ENCODE results near the gene SLC12A9.
"Not testable (repeated sequence)": the region's sequence is repeated elsewhere in the genome, so short reads cannot be mapped to it uniquely, and the experiment has no call there.

Gene SLC12A9

DNA sequence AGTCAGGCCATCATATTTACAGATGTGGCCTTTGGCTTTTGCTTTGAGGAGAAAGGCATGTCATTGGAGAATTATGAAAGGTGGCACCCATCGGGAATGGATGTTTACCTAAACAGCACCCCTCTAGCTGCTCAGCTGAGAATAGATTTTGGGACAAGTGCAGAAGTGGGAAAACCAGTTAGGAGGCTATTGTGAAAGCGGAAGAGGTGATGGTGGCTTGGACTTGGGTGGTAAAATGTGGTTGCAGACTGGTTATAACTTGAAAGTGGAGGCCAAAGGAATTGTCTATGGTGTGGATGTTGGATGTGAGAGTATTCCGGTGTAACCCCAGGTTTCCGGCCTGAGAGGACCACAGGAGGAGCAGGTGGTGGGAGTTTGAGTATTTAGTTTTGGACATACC lies 5.2 kb upstream of the SLC12A9 start:
- no peak overlapping the region for H2BK15ac ChIP-seq (ENCODE audit: low read depth, poor library complexity, severe bottlenecking)
- no peak overlapping the region for H4K91ac ChIP-seq (ENCODE audit: low read length)
- H2BK5ac ChIP-seq (ENCODE audit: low read depth, low read length, poor library complexity, severe bottlenecking), result no peak overlapping the region
- no peak overlapping the region for H2AK5ac ChIP-seq (ENCODE audit: low read length, severe bottlenecking)
- H3K18ac ChIP-seq (ENCODE audit: low read depth in 1 of 2, low read length in 2 of 2), result no peak overlapping the region
- H4K8ac ChIP-seq (ENCODE audit: low read length), result no peak overlapping the region
- no peak overlapping the region for H3K14ac ChIP-seq (ENCODE audit: low read length in 2 of 2)
- H2AFZ ChIP-seq (ENCODE audit: low read depth, low read length), result no peak overlapping the region
- H3K9ac ChIP-seq (ENCODE audit: low read length), result no peak overlapping the region
- H3K27ac ChIP-seq (ENCODE audit: low read length, poor library complexity, severe bottlenecking), result no peak overlapping the region
- no peak overlapping the region for H3K23ac ChIP-seq (ENCODE audit: low read length in 2 of 2)
- 97% methylated on average over 4 of the region's 4 CpGs for WGBS
- peaks cover 3% of the 10 kb centered on the region for H3K4me1 ChIP-seq (ENCODE audit: control insufficient read depth, insufficient read depth, low read depth, low read length)
- no peaks in the 10 kb centered on the region for H3K79me1 ChIP-seq (replicated peaks; ENCODE audit: low read length, poor library complexity, severe bottlenecking)
- no peak overlapping the region for H3K4ac ChIP-seq (ENCODE audit: low read depth in 1 of 2, low read length in 2 of 2)
- no peak overlapping the region for H2BK120ac ChIP-seq (ENCODE audit: low read depth, low read length)
- H3K4me2 ChIP-seq (ENCODE audit: low read length, poor library complexity, severe bottlenecking), result no peak overlapping the region
- H3K9me3 ChIP-seq (ENCODE audit: control insufficient read depth, low read length), result no peaks in the 10 kb centered on the region
- DNase-seq, result no peak
- no peak overlapping the region for H3K4me3 ChIP-seq (ENCODE audit: insufficient read depth in 1 of 2, low read depth in 1 of 2, low read length in 2 of 2)
- H3K36me3 ChIP-seq (ENCODE audit: control insufficient read depth in 1 of 2, insufficient read depth in 2 of 2, low read depth in 1 of 2, low read length in 2 of 2), result no peaks in the 10 kb centered on the region
- H3K27me3 ChIP-seq (ENCODE audit: control insufficient read depth in 1 of 2, insufficient read depth in 1 of 2, low read length in 2 of 2), result no peaks in the 10 kb centered on the region
- no peak overlapping the region for H2BK12ac ChIP-seq (ENCODE audit: low read length in 2 of 2)

DNA sequence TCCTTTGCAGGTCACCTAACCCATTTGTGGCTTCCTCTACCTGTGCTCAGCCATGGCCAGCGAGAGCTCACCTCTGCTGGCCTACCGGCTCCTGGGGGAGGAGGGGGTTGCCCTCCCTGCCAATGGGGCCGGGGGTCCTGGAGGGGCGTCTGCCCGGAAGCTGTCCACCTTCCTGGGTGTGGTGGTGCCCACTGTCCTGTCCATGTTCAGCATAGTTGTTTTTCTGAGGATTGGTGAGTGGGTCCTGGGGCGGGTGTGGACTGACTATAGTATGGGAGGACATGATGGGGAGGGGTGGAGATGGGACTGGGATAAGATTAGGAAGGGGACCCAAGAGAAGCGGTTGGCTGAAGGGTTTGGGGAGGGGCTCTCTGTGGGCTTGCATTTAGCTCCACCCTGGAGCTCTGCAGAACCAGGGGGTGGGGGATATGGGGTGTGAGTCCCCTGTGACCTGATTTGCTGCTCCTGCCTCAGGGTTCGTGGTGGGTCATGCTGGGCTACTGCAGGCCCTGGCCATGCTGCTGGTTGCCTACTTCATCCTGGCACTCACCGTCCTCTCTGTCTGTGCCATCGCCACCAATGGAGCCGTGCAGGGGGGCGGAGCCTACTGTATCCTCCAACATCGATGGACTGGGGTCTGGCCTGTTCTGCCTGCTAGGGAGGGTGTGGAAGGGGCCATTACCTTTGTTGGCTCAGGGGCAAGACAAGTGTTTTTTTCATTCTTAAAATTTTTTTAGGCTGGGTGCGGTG lies 1.8 kb downstream of the SLC12A9 start:
- no peak overlapping the region for H3K18ac ChIP-seq (ENCODE audit: low read depth in 1 of 2, low read length in 2 of 2)
- no peak overlapping the region for H3K9ac ChIP-seq (ENCODE audit: low read length)
- no peak overlapping the region for H2BK12ac ChIP-seq (ENCODE audit: low read length in 2 of 2)
- no peak overlapping the region for H2BK5ac ChIP-seq (ENCODE audit: low read depth, low read length, poor library complexity, severe bottlenecking)
- no peak overlapping the region for H3K27ac ChIP-seq (ENCODE audit: low read length, poor library complexity, severe bottlenecking)
- H3K9me3 ChIP-seq (ENCODE audit: control insufficient read depth, low read length), result no peaks in the 10 kb centered on the region
- H2BK15ac ChIP-seq (ENCODE audit: low read depth, poor library complexity, severe bottlenecking), result no peak overlapping the region
- H3K36me3 ChIP-seq (ENCODE audit: control insufficient read depth in 1 of 2, insufficient read depth in 2 of 2, low read depth in 1 of 2, low read length in 2 of 2), result peaks cover 6 to 23% of the 10 kb centered on the region in 2 experiments
- H3K4me2 ChIP-seq (ENCODE audit: low read length, poor library complexity, severe bottlenecking), result no peak overlapping the region
- no peaks in the 10 kb centered on the region for H3K27me3 ChIP-seq (ENCODE audit: control insufficient read depth in 1 of 2, insufficient read depth in 1 of 2, low read length in 2 of 2)
- H4K8ac ChIP-seq (ENCODE audit: low read length), result no peak overlapping the region
- no peak for DNase-seq
- no peak overlapping the region for H3K4me3 ChIP-seq (ENCODE audit: insufficient read depth in 1 of 2, low read depth in 1 of 2, low read length in 2 of 2)
- H2AFZ ChIP-seq (ENCODE audit: low read depth, low read length), result no peak overlapping the region
- H3K4me1 ChIP-seq (ENCODE audit: control insufficient read depth, insufficient read depth, low read depth, low read length), result peaks cover 29% of the 10 kb centered on the region
- H3K4ac ChIP-seq (ENCODE audit: low read depth in 1 of 2, low read length in 2 of 2), result no peak overlapping the region
- no peak overlapping the region for H2BK120ac ChIP-seq (ENCODE audit: low read depth, low read length)
- no peak overlapping the region for H3K14ac ChIP-seq (ENCODE audit: low read length in 2 of 2)
- WGBS, result 97% methylated on average over 14 of the region's 14 CpGs
- H3K79me1 ChIP-seq (replicated peaks; ENCODE audit: low read length, poor library complexity, severe bottlenecking), result peaks cover 30% of the 10 kb centered on the region
- no peak overlapping the region for H3K23ac ChIP-seq (ENCODE audit: low read length in 2 of 2)
- no peak overlapping the region for H4K91ac ChIP-seq (ENCODE audit: low read length)
- H2AK5ac ChIP-seq (ENCODE audit: low read length, severe bottlenecking), result no peak overlapping the region

DNA sequence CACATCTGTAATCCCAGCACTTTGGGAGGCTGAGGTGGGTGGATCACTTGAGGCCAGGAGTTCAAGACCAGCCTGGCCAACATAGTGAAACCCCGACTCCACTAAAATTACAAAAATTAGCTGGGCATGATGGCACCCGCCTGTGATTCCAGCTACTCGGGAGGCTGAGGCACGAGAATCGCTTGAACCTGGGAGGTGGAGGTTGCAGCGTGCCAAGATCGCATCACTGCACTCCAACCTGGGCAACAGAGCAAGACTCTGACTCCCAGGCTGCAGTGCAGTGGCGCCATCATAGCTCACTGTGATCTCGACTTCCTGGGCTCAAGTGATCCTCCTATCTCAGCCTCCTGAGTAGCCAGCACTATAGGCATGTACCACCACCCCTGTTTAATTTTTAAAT lies 2.4 kb downstream of the SLC12A9 start:
- H2BK12ac ChIP-seq (ENCODE audit: low read length in 2 of 2); H3K9ac ChIP-seq (ENCODE audit: low read length); H3K4me3 ChIP-seq (ENCODE audit: insufficient read depth in 1 of 2, low read depth in 1 of 2, low read length in 2 of 2); H3K27ac ChIP-seq (ENCODE audit: low read length, poor library complexity, severe bottlenecking); H4K91ac ChIP-seq (ENCODE audit: low read length); H2BK15ac ChIP-seq (ENCODE audit: low read depth, poor library complexity, severe bottlenecking); H3K23ac ChIP-seq (ENCODE audit: low read length in 2 of 2); H2BK5ac ChIP-seq (ENCODE audit: low read depth, low read length, poor library complexity, severe bottlenecking); H3K18ac ChIP-seq (ENCODE audit: low read depth in 1 of 2, low read length in 2 of 2); H2AFZ ChIP-seq (ENCODE audit: low read depth, low read length); H3K14ac ChIP-seq (ENCODE audit: low read length in 2 of 2); H3K4me2 ChIP-seq (ENCODE audit: low read length, poor library complexity, severe bottlenecking); DNase-seq; H2AK5ac ChIP-seq (ENCODE audit: low read length, severe bottlenecking); H4K8ac ChIP-seq (ENCODE audit: low read length); H3K4ac ChIP-seq (ENCODE audit: low read depth in 1 of 2, low read length in 2 of 2); H3K9me3 ChIP-seq (ENCODE audit: control insufficient read depth, low read length); H3K27me3 ChIP-seq (ENCODE audit: control insufficient read depth in 1 of 2, insufficient read depth in 1 of 2, low read length in 2 of 2); H2BK120ac ChIP-seq (ENCODE audit: low read depth, low read length): not testable (repeated sequence)
- Histone ChIP-seq H3K79me1 (replicated peaks; ENCODE audit: low read length, poor library complexity, severe bottlenecking) (peaks cover 32% of the 10 kb centered on the region), H3K36me3 (ENCODE audit: control insufficient read depth in 1 of 2, insufficient read depth in 2 of 2, low read depth in 1 of 2, low read length in 2 of 2) (peaks cover 9 to 26% of the 10 kb centered on the region in 2 experiments), H3K4me1 (ENCODE audit: control insufficient read depth, insufficient read depth, low read depth, low read length) (peaks cover 29% of the 10 kb centered on the region)
- WGBS, result 96% methylated on average over 7 of the region's 9 CpGs

DNA sequence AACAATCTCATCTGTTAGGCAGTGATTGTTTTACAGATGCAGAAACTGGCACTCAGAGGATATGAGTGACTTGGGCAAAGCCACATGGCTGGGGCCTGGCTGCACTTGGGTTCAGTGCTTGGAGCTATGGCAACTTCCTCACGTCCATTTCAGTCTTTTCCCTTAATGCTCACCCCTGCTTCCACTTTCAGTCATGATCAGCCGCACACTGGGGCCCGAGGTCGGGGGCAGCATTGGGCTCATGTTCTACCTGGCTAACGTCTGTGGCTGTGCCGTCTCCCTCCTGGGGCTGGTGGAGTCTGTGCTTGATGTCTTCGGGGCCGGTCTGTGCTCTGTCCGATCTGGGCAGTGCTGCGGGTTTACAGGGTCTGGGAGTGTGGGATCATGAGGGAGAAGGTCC lies 3.0 kb downstream of the SLC12A9 start:
- Histone ChIP-seq H2BK5ac (ENCODE audit: low read depth, low read length, poor library complexity, severe bottlenecking) (no peak overlapping the region), H3K9ac (ENCODE audit: low read length) (no peak overlapping the region), H2BK15ac (ENCODE audit: low read depth, poor library complexity, severe bottlenecking) (no peak overlapping the region), H3K14ac (ENCODE audit: low read length in 2 of 2) (no peak overlapping the region), H2BK120ac (ENCODE audit: low read depth, low read length) (no peak overlapping the region), H3K36me3 (ENCODE audit: control insufficient read depth in 1 of 2, insufficient read depth in 2 of 2, low read depth in 1 of 2, low read length in 2 of 2) (peaks cover 15 to 32% of the 10 kb centered on the region in 2 experiments), H4K91ac (ENCODE audit: low read length) (no peak overlapping the region), H2AFZ (ENCODE audit: low read depth, low read length) (no peak overlapping the region), H3K27ac (ENCODE audit: low read length, poor library complexity, severe bottlenecking) (no peak overlapping the region), H3K9me3 (ENCODE audit: control insufficient read depth, low read length) (no peaks in the 10 kb centered on the region), H3K23ac (ENCODE audit: low read length in 2 of 2) (no peak overlapping the region), H3K4me3 (ENCODE audit: insufficient read depth in 1 of 2, low read depth in 1 of 2, low read length in 2 of 2) (no peak overlapping the region), H2AK5ac (ENCODE audit: low read length, severe bottlenecking) (peak overlapping the region; percentile 1), H3K27me3 (ENCODE audit: control insufficient read depth in 1 of 2, insufficient read depth in 1 of 2, low read length in 2 of 2) (no peaks in the 10 kb centered on the region), H4K8ac (ENCODE audit: low read length) (no peak overlapping the region), H3K4me2 (ENCODE audit: low read length, poor library complexity, severe bottlenecking) (no peak overlapping the region), H3K79me1 (replicated peaks; ENCODE audit: low read length, poor library complexity, severe bottlenecking) (peaks cover 36% of the 10 kb centered on the region), H3K4me1 (ENCODE audit: control insufficient read depth, insufficient read depth, low read depth, low read length) (peaks cover 29% of the 10 kb centered on the region), H3K4ac (ENCODE audit: low read depth in 1 of 2, low read length in 2 of 2) (no peak overlapping the region), H2BK12ac (ENCODE audit: low read length in 2 of 2) (no peak overlapping the region), H3K18ac (ENCODE audit: low read depth in 1 of 2, low read length in 2 of 2) (no peak overlapping the region)
- DNase-seq, result no peak
- 94% methylated on average over 10 of the region's 10 CpGs for WGBS
